OCI-LY3 (cell line): ENCODE measurements around the gene RAD51B.

ENCODE experiments used
- EZH2phosphoT487 ChIP-seq: fragments of 200-600 bp; shearing (Covaris generic); IDR thresholded peaks from 2 replicates; pipeline ENCODE4 v1.6.1; 2018; ENCODE audit warnings: antibody characterized with exemption, mixed run types, low read depth
- TF ChIP-seq, protein P1 (sequence below): fragments of 200-600, 300-600 bp; sonication (generic); IDR thresholded peaks from 2 replicates; pipeline ENCODE4 v1.5.1; 2014; ENCODE audit warnings: antibody characterized with exemption, low read length, low read depth

DNA sequence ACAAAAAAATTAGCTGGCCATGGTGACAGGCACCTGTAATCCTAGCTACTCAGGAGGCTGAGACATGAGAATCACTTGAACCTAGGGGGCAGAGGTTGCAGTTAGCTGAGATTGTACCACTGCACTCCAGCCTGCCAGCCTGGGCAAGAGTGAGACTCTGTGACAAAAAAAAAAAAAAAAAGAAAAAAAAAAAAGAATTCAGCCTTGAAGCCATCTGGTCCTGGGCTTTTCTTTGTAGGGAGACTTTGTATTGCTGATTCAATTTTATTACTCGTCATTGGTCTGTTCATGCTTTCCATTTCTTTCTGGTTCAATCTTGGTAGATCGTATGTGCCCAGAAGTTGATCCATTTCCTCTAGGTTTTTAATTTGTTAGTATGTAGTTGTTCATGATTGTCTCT is 243.1 kb downstream of the RAD51B start:
- TF ChIP-seq, protein P1, sequence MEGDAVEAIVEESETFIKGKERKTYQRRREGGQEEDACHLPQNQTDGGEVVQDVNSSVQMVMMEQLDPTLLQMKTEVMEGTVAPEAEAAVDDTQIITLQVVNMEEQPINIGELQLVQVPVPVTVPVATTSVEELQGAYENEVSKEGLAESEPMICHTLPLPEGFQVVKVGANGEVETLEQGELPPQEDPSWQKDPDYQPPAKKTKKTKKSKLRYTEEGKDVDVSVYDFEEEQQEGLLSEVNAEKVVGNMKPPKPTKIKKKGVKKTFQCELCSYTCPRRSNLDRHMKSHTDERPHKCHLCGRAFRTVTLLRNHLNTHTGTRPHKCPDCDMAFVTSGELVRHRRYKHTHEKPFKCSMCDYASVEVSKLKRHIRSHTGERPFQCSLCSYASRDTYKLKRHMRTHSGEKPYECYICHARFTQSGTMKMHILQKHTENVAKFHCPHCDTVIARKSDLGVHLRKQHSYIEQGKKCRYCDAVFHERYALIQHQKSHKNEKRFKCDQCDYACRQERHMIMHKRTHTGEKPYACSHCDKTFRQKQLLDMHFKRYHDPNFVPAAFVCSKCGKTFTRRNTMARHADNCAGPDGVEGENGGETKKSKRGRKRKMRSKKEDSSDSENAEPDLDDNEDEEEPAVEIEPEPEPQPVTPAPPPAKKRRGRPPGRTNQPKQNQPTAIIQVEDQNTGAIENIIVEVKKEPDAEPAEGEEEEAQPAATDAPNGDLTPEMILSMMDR = no peak
- TF ChIP-seq EZH2phosphoT487 = no peak
